Upper lobe of right lung (tissue), 1 donor: Measurements from ENCODE around the gene MPRIP. TPM values are rescaled to one million over a fixed set of nuclear protein-coding genes. Genes with fewer than 3 reads are reported as not detected.

Source experiments
- ATAC-seq: fragments of 200-7000 bp; cut with Tn5 transposase; one replicate; pipeline ENCODE4 v1.9.1; 2020; ENCODE audit warnings: mild to moderate bottlenecking, moderate library complexity
- DNase-seq: peaks from one replicate; pipeline ENCODE4 v3.0.0-alpha.2; 2020
- H3K27ac ChIP-seq: fragments of 200-600 bp; one replicate; pipeline ENCODE4 v1.8.0; 2022
- H3K27me3 ChIP-seq: fragments of 200-600 bp; one replicate; pipeline ENCODE4 v1.8.0; 2022; ENCODE audit warnings: mild to moderate bottlenecking
- H3K36me3 ChIP-seq: fragments of 200-600 bp; one replicate; pipeline ENCODE4 v1.8.0; 2022
- H3K4me1 ChIP-seq: fragments of 200-600 bp; one replicate; pipeline ENCODE4 v1.8.0; 2022
- H3K4me3 ChIP-seq: fragments of 200-600 bp; one replicate; pipeline ENCODE4 v1.8.0; 2022; ENCODE audit warnings: mild to moderate bottlenecking
- H3K9me3 ChIP-seq: fragments of 200-600 bp; one replicate; pipeline ENCODE4 v1.8.0; 2022
- intact Hi-C: fragments of 100-400 bp; cut with DNase I; formaldehyde crosslinking; loops from one replicate; pipeline ENCODE4 v1.11.0; 2022
- total RNA-seq: library from RNA; stranded (reverse); fragmentation: NEBNext Ultra II Directional; extraction: Animal tissue kit (Norgen Biotek cat#: 25700); gene quantifications from one replicate; pipeline ENCODE4 v1.2.1, GENCODE V29; 2021
- TF ChIP-seq, protein P1 (sequence below): fragments of 200-600 bp; IDR thresholded peaks from one replicate; pipeline ENCODE4 v1.8.0; 2022; ENCODE audit warnings: antibody characterized with exemption
- donor health status: DM: no; HTN: yes; CAD: no; lungs with severe emphysema.

The MPRIP gene
- total RNA-seq, 1 donor from 2014 or later: 333 TPM

DNA sequence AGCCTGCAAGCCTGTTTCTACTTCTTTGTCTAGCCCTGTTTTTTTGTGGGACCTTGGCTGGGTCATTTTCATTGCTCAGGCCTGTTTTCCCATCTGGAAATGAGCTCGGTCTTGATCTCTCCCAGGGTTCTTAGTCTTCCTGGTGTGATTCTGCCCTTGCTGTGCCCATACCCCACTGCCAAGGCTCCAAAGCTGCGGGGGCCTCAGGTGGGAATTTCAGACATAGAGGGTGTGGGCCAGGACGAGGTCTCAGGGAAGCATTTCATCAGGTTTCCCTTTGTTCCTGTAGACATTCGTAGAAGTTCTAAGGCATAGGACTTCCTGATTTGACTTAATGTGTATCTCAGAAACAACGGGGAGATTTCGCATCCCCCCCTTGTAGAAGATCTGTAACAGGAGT lies 5.8 kb downstream of the MPRIP start:
- Histone ChIP-seq H3K27ac (no peak overlapping the region), H3K9me3 (no peaks in the 10 kb centered on the region), H3K4me3 (no peak overlapping the region), H3K36me3 (no peaks in the 10 kb centered on the region), H3K4me1 (peaks cover 87% of the 10 kb centered on the region), H3K27me3 (no peaks in the 10 kb centered on the region)
- intact Hi-C loops: no loop called here
- ATAC-seq: no peak
- TF ChIP-seq, protein P1, sequence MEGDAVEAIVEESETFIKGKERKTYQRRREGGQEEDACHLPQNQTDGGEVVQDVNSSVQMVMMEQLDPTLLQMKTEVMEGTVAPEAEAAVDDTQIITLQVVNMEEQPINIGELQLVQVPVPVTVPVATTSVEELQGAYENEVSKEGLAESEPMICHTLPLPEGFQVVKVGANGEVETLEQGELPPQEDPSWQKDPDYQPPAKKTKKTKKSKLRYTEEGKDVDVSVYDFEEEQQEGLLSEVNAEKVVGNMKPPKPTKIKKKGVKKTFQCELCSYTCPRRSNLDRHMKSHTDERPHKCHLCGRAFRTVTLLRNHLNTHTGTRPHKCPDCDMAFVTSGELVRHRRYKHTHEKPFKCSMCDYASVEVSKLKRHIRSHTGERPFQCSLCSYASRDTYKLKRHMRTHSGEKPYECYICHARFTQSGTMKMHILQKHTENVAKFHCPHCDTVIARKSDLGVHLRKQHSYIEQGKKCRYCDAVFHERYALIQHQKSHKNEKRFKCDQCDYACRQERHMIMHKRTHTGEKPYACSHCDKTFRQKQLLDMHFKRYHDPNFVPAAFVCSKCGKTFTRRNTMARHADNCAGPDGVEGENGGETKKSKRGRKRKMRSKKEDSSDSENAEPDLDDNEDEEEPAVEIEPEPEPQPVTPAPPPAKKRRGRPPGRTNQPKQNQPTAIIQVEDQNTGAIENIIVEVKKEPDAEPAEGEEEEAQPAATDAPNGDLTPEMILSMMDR: no peak
- DNase-seq: peak; percentile 6

GRCh38 chr17:17050346-17051345 lies 8.4 kb downstream of the MPRIP start:
- Histone ChIP-seq H3K27me3 (no peaks in the 10 kb centered on the region), H3K9me3 (no peaks in the 10 kb centered on the region), H3K4me1 (peaks cover 87% of the 10 kb centered on the region), H3K4me3 (no peak overlapping the region), H3K27ac (peak overlapping the region; percentile 30), H3K36me3 (no peaks in the 10 kb centered on the region)
- DNase-seq (peak; percentile 22), ATAC-seq (no peak)
- intact Hi-C loops: no loop called here
- TF ChIP-seq, protein P1: no peak

- H3K36me3 ChIP-seq: no peaks in the 10 kb centered on the region
- H3K4me1 ChIP-seq: peaks cover 87% of the 10 kb centered on the region
- intact Hi-C loops: no loop called here
- no peak overlapping the region for H3K4me3 ChIP-seq
- no peaks in the 10 kb centered on the region for H3K27me3 ChIP-seq
- H3K27ac ChIP-seq: peak overlapping the region; percentile 55
- ATAC-seq (no peak), DNase-seq (peak; percentile 57)
- H3K9me3 ChIP-seq: no peaks in the 10 kb centered on the region
- TF ChIP-seq, protein P1: no peak
Measured at GRCh38 chr17:17051380-17051779, 9.1 kb downstream of the MPRIP start.

- H3K4me1 ChIP-seq: peaks cover 91% of the 10 kb centered on the region
- TF ChIP-seq, protein P1: no peak
- ATAC-seq: peak; percentile 56
- no peaks in the 10 kb centered on the region for H3K27me3 ChIP-seq
- peak overlapping the region; percentile 55 for H3K27ac ChIP-seq
- H3K4me3 ChIP-seq: no peak overlapping the region
- DNase-seq: peak; percentile 68
- intact Hi-C loops: no loop called here
- H3K36me3 ChIP-seq: no peaks in the 10 kb centered on the region
- no peaks in the 10 kb centered on the region for H3K9me3 ChIP-seq
Measured at GRCh38 chr17:17051791-17052461, 9.7 kb downstream of the MPRIP start.

DNA sequence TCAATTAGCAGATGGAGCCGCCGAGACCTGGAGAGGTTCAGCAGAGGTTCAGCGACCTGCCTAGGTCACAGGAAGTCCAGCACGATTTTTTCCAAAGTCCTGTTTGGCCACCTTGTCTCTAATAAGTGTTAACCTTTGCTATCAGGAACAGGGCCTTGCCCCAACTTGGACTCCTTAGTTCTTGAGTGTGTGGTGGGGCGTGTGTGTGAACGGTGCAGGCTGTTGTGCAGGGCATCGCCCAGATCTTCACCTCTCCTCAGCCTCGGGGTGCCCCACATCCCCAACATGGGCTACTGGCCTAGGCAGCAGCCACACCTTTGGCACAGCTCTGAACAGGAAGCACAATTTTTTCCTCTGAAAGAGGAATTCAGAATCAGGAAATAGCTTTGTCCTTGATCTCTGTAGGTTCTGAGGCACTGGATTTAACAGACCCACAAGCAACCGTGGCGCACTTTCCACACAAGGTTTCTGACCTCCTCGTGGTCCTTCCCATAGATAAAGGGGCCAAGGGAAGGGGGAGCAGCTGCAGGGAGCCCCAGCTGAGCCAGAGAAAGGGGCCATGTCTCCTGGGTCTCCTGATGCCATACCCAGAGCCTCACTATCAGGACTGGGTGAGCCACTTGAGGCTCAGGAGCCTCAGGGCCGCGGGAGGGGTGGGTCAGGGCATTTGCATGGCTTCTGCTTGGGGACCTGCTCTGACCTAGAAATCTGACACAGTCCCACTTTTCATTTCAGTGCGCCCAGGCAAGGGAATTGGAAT lies 10.4 kb downstream of the MPRIP start:
- peak; percentile 58 for DNase-seq
- peaks cover 91% of the 10 kb centered on the region for H3K4me1 ChIP-seq
- H3K27ac ChIP-seq: peak overlapping the region; percentile 55
- intact Hi-C loops: no loop called here
- TF ChIP-seq, protein P1: no peak
- no peak overlapping the region for H3K4me3 ChIP-seq
- peaks cover 6% of the 10 kb centered on the region for H3K36me3 ChIP-seq
- ATAC-seq: peak; percentile 50
- no peaks in the 10 kb centered on the region for H3K27me3 ChIP-seq
- H3K9me3 ChIP-seq: no peaks in the 10 kb centered on the region
